ENCODE measurements around the gene TNFRSF18.

Gene TNFRSF18

GRCh38 chr1:1175221-1176062, 30.9 kb downstream of the TNFRSF18 start:
- Mint-ChIP-seq H3K27ac (no peak overlapping the region), H3K36me3 (ENCODE audit: low read depth) (no peaks in the 10 kb centered on the region), H3K9me3 (no peaks in the 10 kb centered on the region), H3K27me3 (ENCODE audit: low read depth) (peaks cover 43% of the 10 kb centered on the region), H3K4me1 (peaks cover 5% of the 10 kb centered on the region), H3K4me3 (no peak overlapping the region)
- TF ChIP-seq, protein P1, sequence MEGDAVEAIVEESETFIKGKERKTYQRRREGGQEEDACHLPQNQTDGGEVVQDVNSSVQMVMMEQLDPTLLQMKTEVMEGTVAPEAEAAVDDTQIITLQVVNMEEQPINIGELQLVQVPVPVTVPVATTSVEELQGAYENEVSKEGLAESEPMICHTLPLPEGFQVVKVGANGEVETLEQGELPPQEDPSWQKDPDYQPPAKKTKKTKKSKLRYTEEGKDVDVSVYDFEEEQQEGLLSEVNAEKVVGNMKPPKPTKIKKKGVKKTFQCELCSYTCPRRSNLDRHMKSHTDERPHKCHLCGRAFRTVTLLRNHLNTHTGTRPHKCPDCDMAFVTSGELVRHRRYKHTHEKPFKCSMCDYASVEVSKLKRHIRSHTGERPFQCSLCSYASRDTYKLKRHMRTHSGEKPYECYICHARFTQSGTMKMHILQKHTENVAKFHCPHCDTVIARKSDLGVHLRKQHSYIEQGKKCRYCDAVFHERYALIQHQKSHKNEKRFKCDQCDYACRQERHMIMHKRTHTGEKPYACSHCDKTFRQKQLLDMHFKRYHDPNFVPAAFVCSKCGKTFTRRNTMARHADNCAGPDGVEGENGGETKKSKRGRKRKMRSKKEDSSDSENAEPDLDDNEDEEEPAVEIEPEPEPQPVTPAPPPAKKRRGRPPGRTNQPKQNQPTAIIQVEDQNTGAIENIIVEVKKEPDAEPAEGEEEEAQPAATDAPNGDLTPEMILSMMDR (IDR thresholded peaks at IDR 0.05; ENCODE audit: unreplicated experiment in 3 of 3), result no peak

- no peaks in the 10 kb centered on the region for H3K36me3 Mint-ChIP-seq (ENCODE audit: low read depth)
- TF ChIP-seq, protein P1 (IDR thresholded peaks at IDR 0.05; ENCODE audit: unreplicated experiment in 3 of 3), result no peak
- no peaks in the 10 kb centered on the region for H3K9me3 Mint-ChIP-seq
Measured at GRCh38 chr1:1173793-1174415, 32.5 kb downstream of the TNFRSF18 start, which contains the start of gene TTLL10. TSS of gene TTLL10 (plus strand) at chr1:1173880. CDS start at chr1:1179216, 5,336 bp downstream.

GRCh38 chr1:1173061-1173792, 33.2 kb downstream of the TNFRSF18 start:
- TF ChIP-seq, protein P1 (IDR thresholded peaks at IDR 0.05; ENCODE audit: unreplicated experiment in 3 of 3), result no peak
- H3K27me3 Mint-ChIP-seq (ENCODE audit: low read depth), result peaks cover 46% of the 10 kb centered on the region
- H3K27ac Mint-ChIP-seq, result no peak overlapping the region
- H3K36me3 Mint-ChIP-seq (ENCODE audit: low read depth), result no peaks in the 10 kb centered on the region
- H3K4me1 Mint-ChIP-seq, result peaks cover 11% of the 10 kb centered on the region
- no peaks in the 10 kb centered on the region for H3K9me3 Mint-ChIP-seq
- H3K4me3 Mint-ChIP-seq, result no peak overlapping the region

More at GRCh38 chr1:1173793-1174415, 32.5 kb downstream of the TNFRSF18 start, which contains the start of gene TTLL10:
- Mint-ChIP-seq H3K4me3 (peak within 1 kb of the TSS in 1 of 3 experiments; percentile 25), H3K27ac (no peak within 1 kb of the TSS), H3K27me3 (ENCODE audit: low read depth) (peaks cover 46% of the 10 kb centered on the region), H3K4me1 (peaks cover 11% of the 10 kb centered on the region)

DNA sequence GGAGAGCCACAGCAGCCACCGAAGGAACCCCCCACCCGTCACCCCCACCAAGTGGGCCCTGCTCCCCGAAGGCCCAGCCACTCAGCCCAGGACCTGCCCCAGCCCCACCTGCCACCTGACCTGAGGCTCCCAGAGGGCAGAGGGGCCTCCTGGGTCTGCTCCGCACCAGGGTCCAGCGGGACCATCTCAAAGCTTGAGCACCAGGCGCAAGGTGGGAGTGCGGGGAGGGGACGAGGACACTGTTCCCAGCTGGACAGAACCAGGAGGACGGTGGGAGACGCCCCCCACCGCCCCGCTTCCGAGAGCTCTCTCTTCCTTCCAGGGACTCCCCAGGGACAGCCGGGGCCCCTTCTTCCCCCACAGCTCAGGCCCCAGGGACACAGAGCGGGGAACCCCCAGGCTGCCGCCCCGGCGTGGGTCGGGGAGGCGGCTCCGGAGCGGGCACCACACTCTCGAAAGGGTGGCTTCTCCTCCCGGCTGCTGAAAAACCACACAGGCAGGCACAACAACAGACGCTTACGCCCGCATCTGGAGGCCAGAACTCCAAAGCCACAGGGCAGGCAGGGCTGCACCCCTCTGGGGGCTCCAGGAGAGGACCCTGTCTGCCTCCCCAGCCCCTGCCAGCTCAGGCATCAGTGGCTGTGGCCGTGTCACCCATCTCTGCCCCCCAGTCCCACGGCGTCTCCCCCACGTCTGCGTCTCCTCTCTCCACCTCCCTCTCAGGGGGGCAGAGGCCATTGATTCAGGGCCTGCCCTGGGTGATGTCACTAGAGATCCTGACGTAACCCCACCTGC, 34.6 kb downstream of the TNFRSF18 start:
- peaks cover 37% of the 10 kb centered on the region for H3K27me3 Mint-ChIP-seq (ENCODE audit: low read depth)
- no peak overlapping the region for H3K4me3 Mint-ChIP-seq
- H3K27ac Mint-ChIP-seq, result no peak overlapping the region
- H3K4me1 Mint-ChIP-seq, result peaks cover 7% of the 10 kb centered on the region
- no peaks in the 10 kb centered on the region for H3K9me3 Mint-ChIP-seq
- TF ChIP-seq, protein P1 (IDR thresholded peaks at IDR 0.05; ENCODE audit: unreplicated experiment in 3 of 3), result no peak
- no peaks in the 10 kb centered on the region for H3K36me3 Mint-ChIP-seq (ENCODE audit: low read depth)

DNA sequence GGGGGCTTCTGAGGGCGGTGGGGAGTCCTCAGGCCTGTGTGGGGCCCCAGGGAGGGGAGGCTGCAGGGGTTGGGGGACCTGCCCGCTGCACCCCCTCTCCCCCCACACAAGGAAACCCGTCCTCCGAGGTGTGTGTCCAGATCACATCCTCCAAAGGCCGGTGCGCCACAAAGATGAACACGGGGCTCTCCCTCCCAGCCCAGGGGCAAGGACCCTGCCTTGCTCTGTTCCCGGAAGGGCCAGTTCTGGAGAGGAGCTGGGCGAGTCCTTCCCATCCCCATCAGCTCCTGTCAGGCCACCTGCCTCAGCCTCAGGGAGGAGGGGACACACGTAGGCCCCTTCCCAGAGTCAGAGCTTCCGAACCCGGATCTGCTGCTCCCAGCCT, 35.2 kb downstream of the TNFRSF18 start:
- Mint-ChIP-seq H3K4me3 (no peak overlapping the region), H3K9me3 (no peaks in the 10 kb centered on the region), H3K4me1 (peaks cover 5% of the 10 kb centered on the region), H3K27ac (no peak overlapping the region), H3K27me3 (ENCODE audit: low read depth) (peaks cover 33% of the 10 kb centered on the region), H3K36me3 (ENCODE audit: low read depth) (no peaks in the 10 kb centered on the region)
- TF ChIP-seq, protein P1 (IDR thresholded peaks at IDR 0.05; ENCODE audit: unreplicated experiment in 3 of 3), result no peak
